ENCODE measurements around the gene UPK3A.
"Not testable (repeated sequence)": the region's sequence is repeated elsewhere in the genome, so short reads cannot be mapped to it uniquely, and the experiment has no call there.

UPK3A gene

DNA sequence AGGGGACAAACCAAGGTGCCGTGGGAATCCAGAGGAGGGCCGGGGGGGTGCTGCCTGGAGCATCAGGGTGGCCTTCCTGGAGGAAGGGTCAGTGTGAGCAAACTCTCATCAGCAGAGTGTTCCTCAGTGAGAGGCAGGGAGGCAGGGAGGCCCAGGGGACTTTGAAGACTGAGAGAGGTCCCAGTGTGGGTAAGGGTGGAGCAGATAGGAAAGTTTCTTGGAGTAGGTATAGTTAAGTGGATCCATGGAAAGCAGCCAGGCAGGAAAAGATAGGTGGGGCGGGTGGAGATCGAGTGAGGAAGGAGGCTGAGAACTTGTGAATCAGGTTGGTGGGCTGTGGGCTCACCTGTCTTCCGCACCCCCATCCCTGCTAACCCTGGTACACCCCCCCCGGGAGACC is 9.3 kb downstream of the UPK3A start:
- no peak overlapping the region for H3K4me3 Mint-ChIP-seq
- TF ChIP-seq, protein P1, sequence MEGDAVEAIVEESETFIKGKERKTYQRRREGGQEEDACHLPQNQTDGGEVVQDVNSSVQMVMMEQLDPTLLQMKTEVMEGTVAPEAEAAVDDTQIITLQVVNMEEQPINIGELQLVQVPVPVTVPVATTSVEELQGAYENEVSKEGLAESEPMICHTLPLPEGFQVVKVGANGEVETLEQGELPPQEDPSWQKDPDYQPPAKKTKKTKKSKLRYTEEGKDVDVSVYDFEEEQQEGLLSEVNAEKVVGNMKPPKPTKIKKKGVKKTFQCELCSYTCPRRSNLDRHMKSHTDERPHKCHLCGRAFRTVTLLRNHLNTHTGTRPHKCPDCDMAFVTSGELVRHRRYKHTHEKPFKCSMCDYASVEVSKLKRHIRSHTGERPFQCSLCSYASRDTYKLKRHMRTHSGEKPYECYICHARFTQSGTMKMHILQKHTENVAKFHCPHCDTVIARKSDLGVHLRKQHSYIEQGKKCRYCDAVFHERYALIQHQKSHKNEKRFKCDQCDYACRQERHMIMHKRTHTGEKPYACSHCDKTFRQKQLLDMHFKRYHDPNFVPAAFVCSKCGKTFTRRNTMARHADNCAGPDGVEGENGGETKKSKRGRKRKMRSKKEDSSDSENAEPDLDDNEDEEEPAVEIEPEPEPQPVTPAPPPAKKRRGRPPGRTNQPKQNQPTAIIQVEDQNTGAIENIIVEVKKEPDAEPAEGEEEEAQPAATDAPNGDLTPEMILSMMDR (IDR thresholded peaks at IDR 0.05; ENCODE audit: unreplicated experiment in 3 of 3): no peak
- H3K27ac Mint-ChIP-seq: no peak overlapping the region
- no peaks in the 10 kb centered on the region for H3K4me1 Mint-ChIP-seq
- no peaks in the 10 kb centered on the region for H3K27me3 Mint-ChIP-seq (ENCODE audit: low read depth)
- no peaks in the 10 kb centered on the region for H3K36me3 Mint-ChIP-seq (ENCODE audit: low read depth)
- no peaks in the 10 kb centered on the region for H3K9me3 Mint-ChIP-seq

DNA sequence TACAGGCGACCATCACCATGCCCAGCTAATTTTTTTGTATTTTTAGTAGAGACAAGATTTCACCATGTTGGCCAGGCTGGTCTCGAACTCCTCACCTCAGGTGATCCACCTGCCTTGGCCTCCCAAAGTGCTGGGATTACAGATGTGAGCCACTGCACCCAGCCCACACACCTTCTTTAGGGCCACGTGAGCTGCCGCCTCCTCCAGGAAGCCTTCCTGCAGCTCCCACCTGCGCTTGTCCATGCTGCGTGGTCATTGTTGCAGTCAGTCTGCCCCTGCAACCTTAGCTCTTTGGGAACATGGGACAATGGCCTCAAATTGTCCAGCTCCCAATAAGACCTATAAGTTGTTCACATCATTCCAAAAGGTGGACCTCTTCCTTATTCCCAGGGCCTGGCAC is 10.3 kb downstream of the UPK3A start:
- H3K27me3 Mint-ChIP-seq (ENCODE audit: low read depth); H3K27ac Mint-ChIP-seq; H3K36me3 Mint-ChIP-seq (ENCODE audit: low read depth); H3K4me1 Mint-ChIP-seq; H3K4me3 Mint-ChIP-seq; H3K9me3 Mint-ChIP-seq: not testable (repeated sequence)

DNA sequence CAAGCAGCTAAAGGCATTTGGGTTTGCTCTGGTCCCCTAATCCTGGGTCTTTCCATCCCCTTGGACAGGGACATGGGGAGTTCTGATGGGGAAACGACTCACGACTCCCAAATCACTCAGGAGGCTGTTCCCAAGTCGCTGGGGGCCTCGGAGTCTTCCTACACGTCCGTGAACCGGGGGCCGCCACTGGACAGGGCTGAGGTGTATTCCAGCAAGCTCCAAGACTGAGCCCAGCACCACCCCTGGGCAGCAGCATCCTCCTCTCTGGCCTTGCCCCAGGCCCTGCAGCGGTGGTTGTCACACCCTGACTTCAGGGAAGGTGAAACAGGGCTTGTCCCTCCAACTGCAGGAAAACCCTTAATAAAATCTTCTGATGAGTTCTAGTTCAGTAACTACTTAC is 10.7 kb downstream of the UPK3A start:
- Mint-ChIP-seq H3K4me3 (no peak overlapping the region), H3K4me1 (no peaks in the 10 kb centered on the region), H3K27me3 (ENCODE audit: low read depth) (no peaks in the 10 kb centered on the region), H3K36me3 (ENCODE audit: low read depth) (no peaks in the 10 kb centered on the region), H3K27ac (no peak overlapping the region), H3K9me3 (no peaks in the 10 kb centered on the region)
- TF ChIP-seq, protein P1 (IDR thresholded peaks at IDR 0.05; ENCODE audit: unreplicated experiment in 3 of 3): no peak

DNA sequence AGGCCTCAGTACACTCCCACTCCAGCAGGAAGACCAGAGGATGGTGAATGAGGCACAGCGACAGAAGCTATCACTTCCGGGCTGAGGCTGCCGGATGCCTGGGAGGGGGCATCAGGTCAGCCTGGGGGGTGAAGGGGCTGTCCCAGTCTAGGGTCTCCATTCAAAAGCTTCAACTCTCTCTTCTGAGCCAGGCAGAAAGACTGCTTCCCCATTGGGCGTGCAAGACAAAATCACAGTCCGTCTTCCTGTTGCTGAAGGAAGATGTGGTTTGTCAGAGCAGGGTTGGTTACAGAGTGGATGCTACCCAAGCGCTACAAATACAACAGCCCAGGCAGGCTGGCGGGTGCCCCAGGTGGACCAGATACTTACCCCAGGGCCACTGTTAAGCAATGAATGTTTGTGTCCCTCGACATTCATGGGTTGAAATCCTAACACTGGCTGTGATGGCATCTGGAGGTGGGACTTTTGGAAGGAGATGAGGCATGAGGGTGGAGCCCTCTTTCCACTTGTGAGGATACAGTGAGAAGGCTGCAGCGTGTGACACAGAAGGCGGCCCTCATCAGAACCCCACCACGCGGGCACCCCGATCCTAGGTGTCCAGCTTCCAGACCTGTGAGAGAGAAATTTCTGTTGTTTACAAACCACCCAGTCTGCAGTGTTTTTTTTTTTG is 12.0 kb downstream of the UPK3A start:
- Mint-ChIP-seq H3K4me3 (no peak overlapping the region), H3K36me3 (ENCODE audit: low read depth) (no peaks in the 10 kb centered on the region), H3K4me1 (no peaks in the 10 kb centered on the region), H3K9me3 (no peaks in the 10 kb centered on the region), H3K27ac (no peak overlapping the region), H3K27me3 (ENCODE audit: low read depth) (no peaks in the 10 kb centered on the region)
- TF ChIP-seq, protein P1 (IDR thresholded peaks at IDR 0.05; ENCODE audit: unreplicated experiment in 3 of 3): no peak

DNA sequence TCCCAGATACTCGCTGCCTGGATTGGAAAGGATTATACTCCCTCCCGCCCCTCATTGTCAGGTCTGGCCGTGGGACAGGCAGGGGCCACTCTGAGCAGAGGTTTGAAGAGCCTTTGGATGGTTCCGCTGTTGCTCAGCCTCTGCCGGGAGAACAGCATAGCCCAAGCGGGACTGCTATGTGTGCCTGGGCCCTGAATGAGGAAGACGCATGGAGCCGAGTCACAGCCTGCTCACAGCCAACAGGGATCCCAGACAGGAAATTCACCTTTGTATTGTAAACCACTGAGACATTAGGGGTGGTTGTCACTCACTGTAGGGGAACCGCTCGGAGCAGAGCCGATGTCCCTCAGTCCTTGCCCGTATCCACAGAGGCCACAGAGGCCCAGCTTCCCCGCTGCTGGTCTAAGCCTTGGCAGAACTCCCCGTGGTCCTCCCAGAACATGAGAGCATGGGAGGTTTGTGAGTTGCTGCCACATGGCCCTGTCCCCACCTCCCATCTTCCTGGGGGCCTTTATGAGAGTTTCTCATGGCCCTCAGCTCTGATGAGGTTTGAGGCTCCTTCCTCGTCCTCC is 14.3 kb downstream of the UPK3A start:
- no peak overlapping the region for H3K4me3 Mint-ChIP-seq
- H3K36me3 Mint-ChIP-seq (ENCODE audit: low read depth): no peaks in the 10 kb centered on the region
- H3K27ac Mint-ChIP-seq: no peak overlapping the region
- TF ChIP-seq, protein P1 (IDR thresholded peaks at IDR 0.05; ENCODE audit: unreplicated experiment in 3 of 3): no peak
- no peaks in the 10 kb centered on the region for H3K9me3 Mint-ChIP-seq
- no peaks in the 10 kb centered on the region for H3K4me1 Mint-ChIP-seq
- H3K27me3 Mint-ChIP-seq (ENCODE audit: low read depth): no peaks in the 10 kb centered on the region

DNA sequence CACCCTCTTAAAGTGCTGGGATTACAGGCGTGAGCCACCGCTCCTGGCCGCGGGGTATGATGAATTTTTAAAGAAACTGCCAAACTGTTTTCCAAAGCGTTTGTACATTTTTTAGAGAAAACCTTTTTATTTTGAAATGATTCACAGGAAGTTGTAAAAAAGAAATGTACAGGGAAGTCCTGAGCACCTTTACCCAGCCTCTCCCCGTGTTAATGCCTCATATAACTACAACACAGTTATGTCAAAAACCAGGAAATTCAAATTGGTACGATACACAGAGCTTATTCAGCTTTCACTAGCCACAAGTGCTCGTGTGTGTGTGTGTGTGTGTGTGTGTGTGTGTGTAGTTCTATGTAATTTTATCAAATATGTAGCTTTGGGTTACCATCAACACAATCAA is 18.0 kb downstream of the UPK3A start:
- Mint-ChIP-seq H3K4me1 (no peaks in the 10 kb centered on the region), H3K9me3 (no peaks in the 10 kb centered on the region), H3K4me3 (no peak overlapping the region), H3K27me3 (ENCODE audit: low read depth) (no peaks in the 10 kb centered on the region), H3K36me3 (ENCODE audit: low read depth) (no peaks in the 10 kb centered on the region), H3K27ac (no peak overlapping the region)
- TF ChIP-seq, protein P1 (IDR thresholded peaks at IDR 0.05; ENCODE audit: unreplicated experiment in 3 of 3): no peak
